ENCODE measurements around the gene POLR1A. TPM values are rescaled to one million over a fixed set of nuclear protein-coding genes. Genes with fewer than 3 reads are reported as not detected.
A peak's percentile ranks its signal among the peaks of the same experiment; 100 is the strongest.

The POLR1A gene
- total RNA-seq, 1 experiment from 2014 or later, result 62.7 TPM

DNA sequence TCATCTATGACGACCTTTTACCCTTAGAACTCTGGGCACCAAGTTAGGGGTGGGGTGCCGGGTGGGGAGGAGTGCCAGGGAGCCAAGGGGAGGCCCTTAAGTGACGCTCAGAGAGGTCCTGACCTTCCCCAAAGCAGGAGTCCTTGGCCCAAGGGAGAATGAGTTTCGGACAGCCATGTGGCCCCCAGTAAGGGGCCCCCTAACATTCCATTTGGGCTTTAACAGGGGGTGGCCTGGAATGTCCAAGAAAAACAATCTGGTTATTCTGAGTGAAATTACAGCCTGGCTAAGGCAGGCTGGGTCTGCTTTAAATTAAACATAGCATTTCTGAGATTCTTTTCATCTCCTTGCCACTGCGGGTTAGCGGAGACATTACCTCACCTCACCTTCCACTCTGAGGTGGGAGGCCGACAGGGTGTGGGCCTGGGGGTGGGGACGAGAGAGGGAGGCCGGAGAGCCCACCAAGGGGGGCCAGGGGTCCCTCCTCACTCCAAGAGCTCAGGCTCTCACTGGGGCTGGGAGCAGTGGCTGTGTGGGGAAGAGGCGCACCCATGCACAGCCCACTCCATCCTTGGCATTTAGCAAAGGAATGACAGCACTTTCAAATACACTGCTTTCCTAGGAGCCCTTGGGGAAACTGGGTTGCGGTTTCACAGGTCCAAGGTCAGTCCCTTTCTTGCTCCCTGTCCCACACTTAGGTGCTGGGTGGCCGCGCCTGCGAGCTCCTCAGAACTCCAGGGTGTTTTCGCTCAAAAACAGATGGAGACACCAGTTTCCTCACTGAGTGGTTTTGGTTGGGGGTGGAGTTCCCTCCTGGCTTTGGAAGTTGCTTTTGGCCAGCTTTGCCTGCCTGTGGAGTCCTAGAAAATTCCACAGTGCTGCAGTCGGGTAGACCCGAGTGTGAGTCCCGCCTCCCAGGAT lies 107.4 kb downstream of the POLR1A start:
- Mint-ChIP-seq H3K27me3 (ENCODE audit: low read depth) (no peaks in the 10 kb centered on the region), H3K27ac (no peak overlapping the region), H3K4me1 (peaks cover 7 to 13% of the 10 kb centered on the region in 2 experiments), H3K9me3 (peaks cover 0 to 3% of the 10 kb centered on the region in 2 experiments; a peak in 1 of 5 replicates), H3K4me3 (no peak overlapping the region), H3K36me3 (ENCODE audit: insufficient read depth in 1 of 3, low read depth in 3 of 3) (peaks cover 0 to 2% (median 0%) of the 10 kb centered on the region in 3 experiments; a peak in 1 of 7 replicates)
- Histone ChIP-seq H3K4me2 (ENCODE audit: insufficient read depth, insufficient read length, low read length) (no peak overlapping the region), H3K9me3 (ENCODE audit: control insufficient read depth, low read depth, low read length) (no peaks in the 10 kb centered on the region), H3T11ph (ENCODE audit: low read length) (no peak overlapping the region), H3K27me3 (ENCODE audit: insufficient read depth, low read length) (no peaks in the 10 kb centered on the region), H3K4me1 (ENCODE audit: insufficient read depth, low read length) (no peaks in the 10 kb centered on the region), H3K14ac (ENCODE audit: insufficient read depth, low read length) (no peak overlapping the region), H3K23ac (ENCODE audit: insufficient read length, low read depth, low read length) (no peak overlapping the region), H2AK5ac (ENCODE audit: insufficient read length, low read length) (no peak overlapping the region), H2BK120ac (ENCODE audit: low read depth, low read length, poor library complexity, severe bottlenecking) (no peak overlapping the region), H4K20me1 (ENCODE audit: control insufficient read depth, insufficient read depth, insufficient read length) (no peaks in the 10 kb centered on the region), H3K56ac (ENCODE audit: insufficient read length, low read depth, low read length) (no peak overlapping the region), H3K23me2 (ENCODE audit: insufficient read length, low read depth, low read length, poor library complexity, severe bottlenecking) (no peaks in the 10 kb centered on the region), H3K9ac (ENCODE audit: extremely low read depth, insufficient read length, low read length) (no peak overlapping the region), H3K79me2 (ENCODE audit: insufficient read depth, low read length) (no peaks in the 10 kb centered on the region), H2AFZ (ENCODE audit: low read length) (no peak overlapping the region), H4K91ac (ENCODE audit: insufficient read length, low read depth, low read length) (no peak overlapping the region), H3K18ac (ENCODE audit: insufficient read length, low read depth, low read length) (no peak overlapping the region), H3K4ac (ENCODE audit: low read depth, low read length) (no peak overlapping the region), H3K27ac (ENCODE audit: insufficient read length, low read depth, low read length) (no peak overlapping the region), H2BK5ac (ENCODE audit: insufficient read length, low read length) (no peak overlapping the region), H4K8ac (replicated peaks; ENCODE audit: insufficient read length, low read depth, low read length) (no peak overlapping the region), H2BK12ac (ENCODE audit: insufficient read length, low read depth, low read length) (no peak overlapping the region), H2BK20ac (ENCODE audit: low read depth, low read length, poor library complexity, severe bottlenecking) (no peak overlapping the region), H2BK15ac (ENCODE audit: low read depth, low read length) (no peak overlapping the region), H4K5ac (ENCODE audit: insufficient read length, low read depth, low read length) (no peak overlapping the region), H3K79me1 (ENCODE audit: insufficient read depth, low read depth, low read length, poor library complexity, severe bottlenecking) (no peaks in the 10 kb centered on the region)
- TF ChIP-seq, protein P1, sequence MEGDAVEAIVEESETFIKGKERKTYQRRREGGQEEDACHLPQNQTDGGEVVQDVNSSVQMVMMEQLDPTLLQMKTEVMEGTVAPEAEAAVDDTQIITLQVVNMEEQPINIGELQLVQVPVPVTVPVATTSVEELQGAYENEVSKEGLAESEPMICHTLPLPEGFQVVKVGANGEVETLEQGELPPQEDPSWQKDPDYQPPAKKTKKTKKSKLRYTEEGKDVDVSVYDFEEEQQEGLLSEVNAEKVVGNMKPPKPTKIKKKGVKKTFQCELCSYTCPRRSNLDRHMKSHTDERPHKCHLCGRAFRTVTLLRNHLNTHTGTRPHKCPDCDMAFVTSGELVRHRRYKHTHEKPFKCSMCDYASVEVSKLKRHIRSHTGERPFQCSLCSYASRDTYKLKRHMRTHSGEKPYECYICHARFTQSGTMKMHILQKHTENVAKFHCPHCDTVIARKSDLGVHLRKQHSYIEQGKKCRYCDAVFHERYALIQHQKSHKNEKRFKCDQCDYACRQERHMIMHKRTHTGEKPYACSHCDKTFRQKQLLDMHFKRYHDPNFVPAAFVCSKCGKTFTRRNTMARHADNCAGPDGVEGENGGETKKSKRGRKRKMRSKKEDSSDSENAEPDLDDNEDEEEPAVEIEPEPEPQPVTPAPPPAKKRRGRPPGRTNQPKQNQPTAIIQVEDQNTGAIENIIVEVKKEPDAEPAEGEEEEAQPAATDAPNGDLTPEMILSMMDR (conservative IDR thresholded peaks at IDR 0.05), result no peak
- peak; percentile 27 for DNase-seq
- WGBS (ENCODE audit: extremely low coverage, insufficient read length, low lambda C conversion rate), result no CpG with 5 or more reads among the region's 18 CpGs
